OCI-LY7 (cell line): Measurements from ENCODE around the gene MARK4. TPM values are rescaled to one million over a fixed set of nuclear protein-coding genes. Genes with fewer than 3 reads are reported as not detected.

Source experiments
- BruUV-seq: library from RNA; stranded (reverse); fragments of 400-500 nt; replicated peaks from 2 replicates; lab custom pipeline; 2021; lab: Mats Ljungman, UMichigan
- CTCF ChIA-PET: fragments of 300-600 bp; sonication (Branson Sonifier 250); formaldehyde crosslinking; loops from one replicate; lab custom pipeline; 2022; ENCODE audit warnings: antibody characterized with exemption; ENCODE audit not compliant: unreplicated experiment; lab: Charles Lee
- POLR2A ChIA-PET: fragments of 300-600 bp; sonication (Branson Sonifier 250); formaldehyde crosslinking; loops from one replicate; lab custom pipeline; 2022; ENCODE audit warnings: antibody characterized with exemption; lab: Charles Lee
- DNase-seq: peaks from one replicate; pipeline ENCODE4 v3.0.0-alpha.2; 2015; ENCODE audit warnings: low spot score
- H2AFZ ChIP-seq: fragments of 200-600 bp; sonication (generic), shearing (Covaris generic); 2 replicates; pipeline ENCODE4 v1.6.1; 2014; ENCODE audit warnings: mild to moderate bottlenecking, antibody characterized with exemption, low read length, moderate library complexity
- H3K27ac ChIP-seq: fragments of 200-600 bp; sonication (generic); 2 replicates; pipeline ENCODE4 v1.5.1; 2014; ENCODE audit warnings: mixed run types, low read depth, mild to moderate bottlenecking, moderate library complexity, low read length, inconsistent platforms; ENCODE audit not compliant: poor library complexity, severe bottlenecking
- H3K36me3 ChIP-seq: fragments of 200-600 bp; sonication (generic); 2 replicates; pipeline ENCODE4 v1.6.1; 2014; ENCODE audit warnings: mild to moderate bottlenecking, antibody characterized with exemption, low read length, moderate library complexity, mixed read lengths; ENCODE audit not compliant: insufficient read depth
- H3K4me1 ChIP-seq: fragments of 200-600 bp; sonication (generic); 2 replicates; pipeline ENCODE4 v1.5.1; 2014; ENCODE audit warnings: mild to moderate bottlenecking, low read length; ENCODE audit not compliant: insufficient read depth, poor library complexity, severe bottlenecking
- H3K4me2 ChIP-seq: fragments of 200-600 bp; sonication (generic); 2 replicates; pipeline ENCODE4 v1.6.1; 2014; ENCODE audit warnings: mild to moderate bottlenecking, low read length
- H3K4me3 ChIP-seq: fragments of 200-600 bp; sonication (generic); 2 replicates; pipeline ENCODE4 v1.5.1; 2014; ENCODE audit warnings: mild to moderate bottlenecking, low read depth, low read length; ENCODE audit not compliant: poor library complexity, severe bottlenecking
- H3K79me2 ChIP-seq: fragments of 200-600 bp; sonication (generic); 2 replicates; pipeline ENCODE4 v1.6.1; 2016; ENCODE audit warnings: low read depth, mild to moderate bottlenecking, low read length, moderate library complexity, mixed read lengths; ENCODE audit not compliant: insufficient read depth
- H3K9me2 ChIP-seq: fragments of 200-600 bp; sonication (generic); 2 replicates; pipeline ENCODE4 v1.6.1; 2016; ENCODE audit warnings: mild to moderate bottlenecking, low read length, mixed read lengths; ENCODE audit not compliant: insufficient read depth
- H3K9me3 ChIP-seq: fragments of 200-600 bp; sonication (generic); 2 replicates; pipeline ENCODE4 v1.6.1; 2014; ENCODE audit warnings: mild to moderate bottlenecking, mixed run types, low read length, mixed read lengths
- H4K20me1 ChIP-seq: fragments of 200-600 bp; sonication (generic); 2 replicates; pipeline ENCODE4 v1.6.1; 2014; ENCODE audit warnings: mild to moderate bottlenecking, antibody characterized with exemption, low read length, moderate library complexity, mixed read lengths; ENCODE audit not compliant: insufficient read depth
- EZH2phosphoT487 ChIP-seq: fragments of 200-600 bp; sonication (generic); IDR thresholded peaks from 2 replicates; pipeline ENCODE4 v1.6.1; 2018; ENCODE audit warnings: low read depth, borderline replicate concordance, mild to moderate bottlenecking, mixed run types, antibody characterized with exemption, low read length, moderate library complexity, mixed read lengths
- intact Hi-C: fragments of 100-400 bp; cut with micrococcal nuclease; formaldehyde crosslinking; loops from one replicate; pipeline ENCODE4 v1.10.0; 2022; ENCODE audit not compliant: unreplicated experiment
- total RNA-seq, 2 experiments: library from RNA; depleted of rRNA in 1 of 2; stranded (reverse); fragments of >200 nt in 1 of 2; shearing (Covaris generic) in 1 of 2; gene quantifications; 2 replicates each; pipeline ENCODE4 v1.2.3, GENCODE V29; 2014 to 2022
- TF ChIP-seq, protein P1 (sequence below): fragments of 200-600 bp; sonication (generic); conservative IDR thresholded peaks from 2 replicates; pipeline ENCODE4 v1.5.1; 2014; ENCODE audit warnings: mild to moderate bottlenecking, antibody characterized with exemption, low read length, moderate library complexity, mixed read lengths

The MARK4 gene
- total RNA-seq, 2 experiments from 2014 or later: 14.2 to 24.5 TPM

DNA sequence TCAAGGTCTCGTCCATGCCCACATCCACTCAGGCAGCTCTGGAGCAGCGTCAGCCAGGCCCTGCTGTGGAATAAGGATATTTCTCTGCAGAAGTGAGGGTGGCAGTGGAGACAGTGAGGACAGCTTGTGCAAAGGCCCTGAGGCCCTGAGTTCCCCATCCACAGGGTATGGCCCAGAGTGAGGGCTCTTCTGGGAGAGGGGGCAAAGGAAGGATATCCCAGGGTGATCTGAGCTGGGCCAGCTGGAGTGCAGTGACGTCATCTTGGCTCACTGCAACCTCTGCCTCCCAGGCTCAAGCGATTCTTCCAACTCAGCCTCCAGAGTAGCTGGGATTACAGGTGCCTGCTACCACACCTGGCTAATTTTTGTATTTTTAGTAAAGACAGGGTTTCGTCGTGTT, 11.5 kb downstream of the MARK4 start:
- H3K4me1 ChIP-seq: no peaks in the 10 kb centered on the region
- no peak for DNase-seq
- no TSS peak for BruUV-seq
- no peaks in the 10 kb centered on the region for H3K9me3 ChIP-seq
- intact Hi-C loops: no loop called here
- H3K4me3 ChIP-seq: no peak overlapping the region
- no peaks in the 10 kb centered on the region for H3K36me3 ChIP-seq
- no peak overlapping the region for H3K27ac ChIP-seq
- H3K9me2 ChIP-seq: no peaks in the 10 kb centered on the region
- TF ChIP-seq, protein P1, sequence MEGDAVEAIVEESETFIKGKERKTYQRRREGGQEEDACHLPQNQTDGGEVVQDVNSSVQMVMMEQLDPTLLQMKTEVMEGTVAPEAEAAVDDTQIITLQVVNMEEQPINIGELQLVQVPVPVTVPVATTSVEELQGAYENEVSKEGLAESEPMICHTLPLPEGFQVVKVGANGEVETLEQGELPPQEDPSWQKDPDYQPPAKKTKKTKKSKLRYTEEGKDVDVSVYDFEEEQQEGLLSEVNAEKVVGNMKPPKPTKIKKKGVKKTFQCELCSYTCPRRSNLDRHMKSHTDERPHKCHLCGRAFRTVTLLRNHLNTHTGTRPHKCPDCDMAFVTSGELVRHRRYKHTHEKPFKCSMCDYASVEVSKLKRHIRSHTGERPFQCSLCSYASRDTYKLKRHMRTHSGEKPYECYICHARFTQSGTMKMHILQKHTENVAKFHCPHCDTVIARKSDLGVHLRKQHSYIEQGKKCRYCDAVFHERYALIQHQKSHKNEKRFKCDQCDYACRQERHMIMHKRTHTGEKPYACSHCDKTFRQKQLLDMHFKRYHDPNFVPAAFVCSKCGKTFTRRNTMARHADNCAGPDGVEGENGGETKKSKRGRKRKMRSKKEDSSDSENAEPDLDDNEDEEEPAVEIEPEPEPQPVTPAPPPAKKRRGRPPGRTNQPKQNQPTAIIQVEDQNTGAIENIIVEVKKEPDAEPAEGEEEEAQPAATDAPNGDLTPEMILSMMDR: no peak
- TF ChIP-seq EZH2phosphoT487: no peak
- no peaks in the 10 kb centered on the region for H4K20me1 ChIP-seq
- no peak overlapping the region for H3K4me2 ChIP-seq
- H2AFZ ChIP-seq: no peak overlapping the region
- CTCF ChIA-PET: no interaction called here
- H3K79me2 ChIP-seq: no peaks in the 10 kb centered on the region
- POLR2A ChIA-PET: interaction anchor here (0.7 kb wide), 1 partner anchor 30 kb away, joined by 3 read pairs; no protein-coding TSS in a partner anchor

DNA sequence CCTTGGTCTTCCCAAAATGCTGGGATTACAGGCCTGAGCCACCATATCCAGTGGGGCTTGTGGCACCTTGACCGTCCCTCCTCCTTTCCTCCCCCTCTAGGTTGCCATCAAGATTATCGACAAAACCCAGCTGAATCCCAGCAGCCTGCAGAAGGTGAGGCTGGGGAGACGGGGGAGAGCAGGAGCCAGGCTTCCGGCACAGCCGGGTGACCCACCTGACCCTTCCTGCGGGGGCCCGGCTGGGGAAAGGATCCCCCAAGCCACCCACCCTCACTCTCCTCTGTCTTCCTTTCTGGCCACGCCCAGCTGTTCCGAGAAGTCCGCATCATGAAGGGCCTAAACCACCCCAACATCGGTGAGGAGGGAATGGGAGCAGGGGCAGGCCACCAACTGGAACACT, 11.9 kb downstream of the MARK4 start:
- Histone ChIP-seq H3K9me2 (no peaks in the 10 kb centered on the region), H3K36me3 (no peaks in the 10 kb centered on the region), H3K4me3 (no peak overlapping the region), H3K9me3 (no peaks in the 10 kb centered on the region), H3K4me2 (no peak overlapping the region), H4K20me1 (no peaks in the 10 kb centered on the region), H2AFZ (no peak overlapping the region), H3K4me1 (no peaks in the 10 kb centered on the region), H3K79me2 (no peaks in the 10 kb centered on the region), H3K27ac (no peak overlapping the region)
- no TSS peak for BruUV-seq
- POLR2A ChIA-PET: no interaction called here
- CTCF ChIA-PET: no interaction called here
- no peak for TF ChIP-seq EZH2phosphoT487
- TF ChIP-seq, protein P1: no peak
- intact Hi-C loops: no loop called here
- DNase-seq: no peak

DNA sequence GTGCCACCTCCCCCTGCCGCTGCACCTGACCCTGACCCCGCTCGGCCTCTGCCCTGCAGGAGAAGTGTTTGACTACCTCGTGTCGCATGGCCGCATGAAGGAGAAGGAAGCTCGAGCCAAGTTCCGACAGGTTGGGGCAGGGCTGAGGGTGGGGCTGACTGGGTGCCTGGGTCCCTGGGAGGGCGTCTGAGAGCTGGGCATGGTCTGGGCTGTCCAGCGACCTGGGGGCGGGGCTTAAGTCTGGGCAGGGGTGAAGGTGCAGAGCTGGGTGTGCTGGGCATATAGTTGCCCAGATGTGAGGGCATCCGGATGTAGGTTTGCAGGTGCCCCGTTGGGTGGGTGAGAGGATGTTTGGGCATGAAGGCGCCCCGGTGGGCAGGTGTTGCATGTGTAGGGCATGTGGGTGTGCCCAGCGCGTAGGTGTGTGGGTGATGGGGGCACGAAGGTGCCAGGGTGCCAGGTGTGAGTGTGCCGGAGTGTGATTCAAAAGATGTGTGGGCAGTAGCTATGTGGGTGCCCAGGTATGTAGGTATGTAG, 13.8 kb downstream of the MARK4 start:
- Histone ChIP-seq H3K9me3 (no peaks in the 10 kb centered on the region), H2AFZ (no peak overlapping the region), H3K4me3 (no peak overlapping the region), H4K20me1 (no peaks in the 10 kb centered on the region), H3K27ac (no peak overlapping the region), H3K36me3 (no peaks in the 10 kb centered on the region), H3K9me2 (no peaks in the 10 kb centered on the region), H3K4me1 (no peaks in the 10 kb centered on the region), H3K79me2 (no peaks in the 10 kb centered on the region), H3K4me2 (no peak overlapping the region)
- ChIA-PET POLR2A (no interaction called here), CTCF (no interaction called here)
- intact Hi-C loops: no loop called here
- TF ChIP-seq EZH2phosphoT487: no peak
- TF ChIP-seq, protein P1: no peak
- no TSS peak for BruUV-seq
- no peak for DNase-seq
